ENCODE results near the gene PRELID1. TPM values are rescaled to one million over a fixed set of nuclear protein-coding genes. Genes with fewer than 3 reads are reported as not detected.

The PRELID1 gene
- polyA plus RNA-seq, 2 of the 4 experiments (the other 2 are of a cell fraction), result 218 to 250 TPM

GRCh38 chr5:177346820-177347219, 43.2 kb downstream of the PRELID1 start:
- H3K9me3 ChIP-seq, result no peaks in the 10 kb centered on the region
- H3K4me3 ChIP-seq, result no peak overlapping the region
- DNase-seq (ENCODE audit: low read depth in 1 of 2, low spot score in 1 of 2) (no peak), ATAC-seq (no peak), FAIRE-seq (no peak)
- peaks cover 21% of the 10 kb centered on the region for H3K4me1 ChIP-seq
- no peak for TF ChIP-seq RFX5 (IDR thresholded peaks at IDR 0.05)
- TF ChIP-seq SREBF2 (IDR thresholded peaks at IDR 0.05), result no peak
- TF ChIP-seq FOSB (CRISPR knock-in tag; IDR thresholded peaks at IDR 0.05), result no peak
- TF ChIP-seq MAX (IDR thresholded peaks at IDR 0.05), result no peak
- TF ChIP-seq PHF8 (IDR thresholded peaks at IDR 0.05; ENCODE audit: borderline replicate concordance, low read depth), result no peak
- no peak for TF ChIP-seq ELK1 (IDR thresholded peaks at IDR 0.05; ENCODE audit: low read depth, low read length)
- no peak for TF ChIP-seq REST (IDR thresholded peaks at IDR 0.05)
- TF ChIP-seq NPAS2 (CRISPR knock-in tag; IDR thresholded peaks at IDR 0.05; ENCODE audit: borderline replicate concordance), result no peak
- no peak for TF ChIP-seq ZNF302 (CRISPR knock-in tag; IDR thresholded peaks at IDR 0.05)
- TF ChIP-seq E2F6 (IDR thresholded peaks at IDR 0.05; ENCODE audit: borderline replicate concordance, low read depth), result no peak
- TF ChIP-seq MYC (IDR thresholded peaks at IDR 0.05; ENCODE audit: borderline replicate concordance, low read length), result no peak
- TF ChIP-seq CBX8 (IDR thresholded peaks at IDR 0.05), result no peak
- TF ChIP-seq HMGXB4 (CRISPR knock-in tag; IDR thresholded peaks at IDR 0.05; ENCODE audit: borderline replicate concordance), result no peak
- no peak for TF ChIP-seq POLR2A (IDR thresholded peaks at IDR 0.05; ENCODE audit: low read length)
- no peak for TF ChIP-seq ZFP36 (IDR thresholded peaks at IDR 0.05; ENCODE audit: borderline replicate concordance, partially characterized antibody)
- TF ChIP-seq HDAC2 (IDR thresholded peaks at IDR 0.05), result no peak
- TF ChIP-seq RAD21 (conservative IDR thresholded peaks at IDR 0.05 in 1 of 2, IDR thresholded peaks at IDR 0.05 in 1 of 2), result no peak
- no peak for TF ChIP-seq KDM1A (IDR thresholded peaks at IDR 0.05; ENCODE audit: low read depth)
- TF ChIP-seq CEBPB (IDR thresholded peaks at IDR 0.05), result no peak
- no peak overlapping the region for H3K4me2 ChIP-seq
- CTCF ChIA-PET, result interaction anchor here (0.9 to 2.1 kb wide), 6 partner anchors 9 to 108 kb away, joined by 3 to 9 read pairs (median 5); no protein-coding TSS in a partner anchor
- H3K27ac ChIP-seq, result no peak overlapping the region
- POLR2A ChIA-PET, result interaction anchor here (0.6 kb wide), 1 partner anchor 79 kb away, joined by 3 read pairs; the partner anchor contains the start of gene GRK6
- WGBS (ENCODE audit: missing lambda C conversion rate), result 59% methylated on average over 4 of the region's 4 CpGs

- CTCF ChIA-PET, result interaction anchor here (0.6 to 1.4 kb wide), 5 partner anchors 14 to 139 kb away, joined by 3 to 6 read pairs (median 3); no protein-coding TSS in a partner anchor
- ATAC-seq (no peak), FAIRE-seq (no peak), DNase-seq (ENCODE audit: low read depth in 1 of 2, low spot score in 1 of 2) (no peak)
- TF ChIP-seq KDM1A (IDR thresholded peaks at IDR 0.05; ENCODE audit: low read depth) (no peak), CBX8 (IDR thresholded peaks at IDR 0.05) (no peak), RARB (CRISPR knock-in tag; IDR thresholded peaks at IDR 0.05) (no peak), HEYL (CRISPR knock-in tag; IDR thresholded peaks at IDR 0.05) (no peak), HOXB5 (CRISPR knock-in tag; IDR thresholded peaks at IDR 0.05) (no peak), MAZ (IDR thresholded peaks at IDR 0.05; ENCODE audit: borderline replicate concordance, low read depth, low read length) (no peak), MYC (IDR thresholded peaks at IDR 0.05; ENCODE audit: borderline replicate concordance, low read length) (no peak), TFCP2L1 (CRISPR knock-in tag; IDR thresholded peaks at IDR 0.05) (no peak), ELK1 (IDR thresholded peaks at IDR 0.05; ENCODE audit: low read depth, low read length) (no peak), NFE2L2 (conservative IDR thresholded peaks at IDR 0.05; ENCODE audit: low read length) (no peak), CHD4 (IDR thresholded peaks at IDR 0.05; ENCODE audit: borderline replicate concordance) (no peak), POLR2A (IDR thresholded peaks at IDR 0.05; ENCODE audit: low read length) (no peak), KDM5A (IDR thresholded peaks at IDR 0.05) (no peak), EP300 (IDR thresholded peaks at IDR 0.05) (no peak)
- POLR2A ChIA-PET, result no interaction called here
- WGBS (ENCODE audit: missing lambda C conversion rate), result 94% methylated on average over 4 of the region's 4 CpGs
- Histone ChIP-seq H3K9me3 (no peaks in the 10 kb centered on the region), H3K4me1 (peaks cover 21% of the 10 kb centered on the region), H3K4me2 (no peak overlapping the region), H3K4me3 (no peak overlapping the region), H3K27ac (no peak overlapping the region)
These were observed 44.1 kb downstream of the PRELID1 start for GRCh38 chr5:177347699-177348098.

Measured in A549 (cell line).